Stimulated activated CD8-positive, alpha-beta memory T cell treated with anti-CD3 and anti-CD28 coated beads, Interleukin-2, amount 100 ng/mL, for 1 hour (primary cell): ENCODE data around the gene DCP1B.
A peak's percentile ranks its signal among the peaks of the same experiment; 100 is the strongest.

Source experiments
- DNase-seq, 2 donors: peaks; one replicate each; pipeline ENCODE4 v3.0.0-alpha.2; 2020; ENCODE audit warnings: low read depth in 2 of 2

The DCP1B gene

DNA sequence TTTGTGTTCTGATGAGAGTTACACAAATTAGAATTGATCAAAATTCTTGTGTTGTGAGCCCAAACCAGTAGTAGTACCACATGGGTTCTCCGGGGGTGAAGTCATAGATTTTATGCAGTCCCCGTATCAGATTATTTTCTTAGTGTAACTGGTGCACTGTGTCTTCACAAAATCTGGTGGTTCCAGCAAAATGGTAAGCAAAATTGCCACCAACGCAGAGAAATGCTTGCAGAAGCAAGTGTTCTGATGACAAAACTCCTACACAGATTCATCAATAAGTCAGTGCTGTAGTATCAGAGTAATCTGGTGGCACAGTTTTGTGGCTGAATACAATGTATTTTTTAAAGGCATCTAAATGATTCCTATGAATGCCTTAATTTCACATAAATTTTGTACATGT lies 84.5 kb downstream of the DCP1B start:
- no peak for DNase-seq

DNA sequence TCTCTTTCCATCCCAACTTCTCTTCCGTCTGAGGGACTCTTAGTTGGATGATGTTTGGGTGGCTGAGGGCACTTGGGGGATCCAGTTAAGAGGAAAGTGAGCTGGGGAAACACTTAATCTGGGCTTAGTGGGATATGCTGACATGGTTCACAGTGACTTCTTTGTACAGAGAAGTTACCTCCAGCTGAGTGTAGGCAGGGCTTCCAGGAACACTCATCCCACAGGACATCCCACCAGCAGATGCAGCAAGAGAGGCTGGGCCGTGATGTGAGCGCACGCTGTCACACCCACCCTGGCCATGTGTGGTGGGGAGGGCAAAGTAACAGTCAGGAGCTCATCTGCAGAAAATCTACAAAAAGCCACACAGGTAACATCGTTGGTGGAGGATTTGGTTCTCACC lies 85.0 kb downstream of the DCP1B start:
- DNase-seq = no peak

DNA sequence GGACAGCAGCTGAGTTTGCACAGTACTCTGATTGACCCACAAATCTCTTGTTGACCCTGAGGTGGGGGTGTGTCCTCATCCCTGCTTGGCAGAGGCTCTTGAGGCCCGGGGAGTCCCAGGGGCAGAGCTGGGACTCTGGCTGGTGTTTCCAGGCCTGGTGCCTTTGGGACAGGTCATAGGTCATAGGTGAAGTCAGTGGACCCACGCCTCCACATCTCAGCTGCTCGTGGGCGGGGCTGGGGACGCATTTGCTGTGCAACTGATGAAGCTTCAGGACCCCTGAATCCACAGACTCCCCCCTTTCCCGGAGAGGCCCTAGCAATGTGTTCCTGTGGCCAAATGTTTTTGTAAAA lies 85.4 kb downstream of the DCP1B start:
- no peak for DNase-seq

DNA sequence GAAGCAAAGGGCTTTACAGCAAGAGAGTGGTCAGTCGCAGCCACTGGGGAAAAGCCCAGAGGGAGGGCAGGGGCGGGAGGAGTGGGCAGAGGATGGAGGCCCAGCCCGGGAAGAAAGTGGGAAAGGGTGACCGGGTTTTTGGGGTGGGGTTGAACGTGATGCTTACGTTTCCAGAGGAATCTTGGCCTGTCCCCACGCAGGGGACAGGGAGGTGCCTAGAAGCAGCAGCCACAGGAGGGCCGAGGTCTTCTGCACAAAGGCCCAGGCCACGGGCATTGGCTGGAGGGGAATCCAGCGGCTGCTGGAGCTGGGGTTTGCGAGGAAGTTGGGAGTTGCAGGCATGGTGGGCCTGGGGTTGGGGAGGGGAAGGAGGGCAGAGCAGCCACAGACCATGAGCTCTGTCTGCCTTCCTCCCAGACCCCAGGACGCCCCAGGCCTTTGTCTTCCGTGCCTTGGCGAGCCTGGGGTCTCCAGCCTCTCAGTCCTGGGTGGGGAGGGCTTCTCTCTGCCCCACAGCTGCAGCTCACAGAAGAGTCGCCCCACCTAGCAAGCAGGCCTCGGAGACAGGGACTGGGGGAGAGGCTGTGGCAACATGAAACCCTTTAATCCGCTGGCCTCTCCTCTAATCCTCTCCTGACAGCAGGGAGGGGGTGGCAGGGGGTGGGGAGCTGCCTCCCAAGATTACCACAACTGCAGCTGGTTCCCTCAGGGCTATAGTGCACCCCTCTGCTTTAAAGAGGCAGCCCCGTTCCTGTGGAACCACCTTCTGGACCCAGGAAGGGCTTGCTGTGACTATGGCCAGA lies 86.0 kb downstream of the DCP1B start, which contains the start of gene CACNA2D4:
CACNA2D4 (minus strand) TSS at position 572 of the 803 bp plus-strand sequence; CDS start at position 393, 179 bp downstream.
- DNase-seq = no peak

DNA sequence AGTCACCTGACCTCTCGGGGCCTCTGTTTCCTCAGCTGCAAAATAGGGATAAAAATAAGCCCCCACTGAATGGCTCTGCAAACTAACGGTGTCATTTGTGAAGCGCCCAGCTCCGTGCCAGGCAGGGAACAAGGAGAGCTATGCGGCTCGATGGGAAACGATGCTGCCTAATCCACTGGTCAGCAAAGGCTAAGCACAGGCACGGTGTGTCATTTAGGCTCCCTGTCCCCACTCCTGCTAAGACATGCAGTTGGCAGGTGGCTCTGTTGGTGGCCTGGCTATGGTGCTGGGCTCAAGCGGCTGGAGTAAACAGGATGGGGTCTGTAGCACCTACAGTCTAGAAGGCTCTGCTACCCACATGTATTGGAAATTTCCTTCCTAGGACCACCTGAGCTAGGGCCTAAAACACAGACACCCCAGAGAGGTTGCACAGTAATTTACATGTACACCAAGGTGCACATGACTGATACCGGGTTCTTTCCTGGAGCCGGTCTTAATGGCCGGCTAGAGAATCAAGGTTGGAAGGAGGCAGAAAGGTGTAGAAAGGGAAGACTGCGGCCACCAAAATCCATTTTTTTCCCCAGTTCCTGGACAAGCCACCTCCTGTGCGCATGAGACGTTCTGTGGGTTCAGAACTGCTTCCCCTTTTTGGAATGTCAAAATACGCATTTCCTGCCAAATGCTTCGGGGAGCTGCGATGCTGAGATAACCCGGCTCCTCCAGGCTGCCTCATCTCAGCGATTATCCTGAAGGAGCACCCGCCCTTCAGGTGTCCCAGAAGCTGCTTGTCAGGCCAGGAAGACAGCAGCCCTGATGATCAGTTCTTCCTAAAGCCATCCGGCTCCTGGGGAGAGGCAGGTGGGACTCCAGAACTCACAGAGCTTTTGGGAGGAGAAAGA lies 86.8 kb downstream of the DCP1B start:
- DNase-seq = no peak

DNA sequence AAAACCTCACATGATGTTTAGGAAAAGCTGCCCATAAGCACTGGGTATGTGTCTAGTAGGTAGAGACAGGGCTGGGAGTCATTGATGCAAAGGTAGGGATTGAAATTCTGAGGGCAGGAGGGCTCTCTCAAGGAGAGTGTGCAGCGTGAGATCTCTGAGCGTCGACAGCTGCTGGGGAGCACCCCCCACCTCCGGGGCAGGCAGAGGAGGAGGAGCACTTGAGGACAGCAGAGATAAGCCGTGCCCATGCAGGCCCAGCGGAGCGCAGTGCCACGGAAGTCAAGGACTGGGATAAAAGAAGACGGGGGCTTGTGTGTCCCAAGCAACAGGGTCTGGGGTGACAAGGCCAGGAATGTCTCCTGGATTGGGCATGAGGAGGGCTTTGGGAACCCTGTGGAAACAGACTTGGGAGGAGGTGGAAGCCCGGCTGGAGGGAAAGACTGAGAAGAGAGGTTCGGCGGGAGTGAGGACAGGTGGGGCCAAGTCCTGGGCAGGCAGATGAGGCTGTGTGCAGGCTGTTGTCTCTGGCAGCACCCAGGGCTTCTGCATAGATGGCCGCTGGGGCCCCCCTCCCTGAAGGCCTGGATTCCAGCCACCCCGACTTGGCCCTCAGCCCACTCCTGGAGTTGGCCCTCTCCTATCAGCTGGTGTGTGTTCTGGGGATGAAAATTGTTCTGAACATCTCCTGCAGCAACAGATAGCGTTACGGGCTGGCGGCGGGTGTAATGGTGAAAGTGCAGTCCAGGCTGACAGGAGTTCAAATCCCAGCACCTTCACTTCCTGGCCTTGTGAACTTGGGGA lies 87.7 kb downstream of the DCP1B start:
- no peak for DNase-seq

DNA sequence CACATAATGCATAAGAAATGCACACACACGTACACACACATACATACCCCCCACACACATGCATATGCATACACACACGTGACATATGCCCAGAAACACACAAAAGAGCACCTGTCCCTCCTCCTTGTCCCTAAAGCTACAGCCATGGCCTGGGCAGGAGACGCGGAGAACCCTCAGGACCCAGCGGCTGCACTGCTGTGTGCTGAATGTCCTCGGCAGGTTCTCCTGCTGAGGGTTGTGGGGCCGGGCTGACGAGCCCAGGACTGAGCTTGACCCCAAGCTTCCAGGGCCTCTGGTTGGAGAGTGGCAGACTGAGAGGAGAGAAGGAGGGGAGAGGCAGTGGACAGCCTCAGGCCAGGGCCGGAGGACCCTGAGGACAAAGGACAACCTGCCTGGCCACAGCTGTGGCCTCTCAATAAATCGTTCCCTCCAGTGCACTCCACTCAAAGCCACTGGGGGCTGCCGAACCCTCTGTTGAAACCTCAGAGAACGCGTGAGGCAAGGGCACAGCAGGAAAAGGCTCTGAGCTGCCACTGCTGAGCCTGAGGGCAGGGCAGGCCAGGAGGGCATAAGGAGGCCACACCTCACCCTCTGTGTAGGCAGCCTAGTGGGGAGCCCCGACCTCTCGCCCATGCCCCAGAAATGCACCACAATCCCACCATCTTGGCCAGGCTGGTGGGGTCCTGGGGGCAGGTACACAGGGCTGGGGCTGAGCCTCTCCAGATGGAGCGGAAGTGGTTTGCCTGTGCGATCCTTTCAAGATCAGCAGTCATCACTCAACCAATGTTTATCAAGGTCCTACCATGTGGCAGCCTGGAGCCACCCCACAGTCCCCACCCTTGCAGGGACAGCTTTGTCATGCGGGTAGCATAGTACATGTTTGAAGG lies 88.9 kb downstream of the DCP1B start:
- no peak for DNase-seq

DNA sequence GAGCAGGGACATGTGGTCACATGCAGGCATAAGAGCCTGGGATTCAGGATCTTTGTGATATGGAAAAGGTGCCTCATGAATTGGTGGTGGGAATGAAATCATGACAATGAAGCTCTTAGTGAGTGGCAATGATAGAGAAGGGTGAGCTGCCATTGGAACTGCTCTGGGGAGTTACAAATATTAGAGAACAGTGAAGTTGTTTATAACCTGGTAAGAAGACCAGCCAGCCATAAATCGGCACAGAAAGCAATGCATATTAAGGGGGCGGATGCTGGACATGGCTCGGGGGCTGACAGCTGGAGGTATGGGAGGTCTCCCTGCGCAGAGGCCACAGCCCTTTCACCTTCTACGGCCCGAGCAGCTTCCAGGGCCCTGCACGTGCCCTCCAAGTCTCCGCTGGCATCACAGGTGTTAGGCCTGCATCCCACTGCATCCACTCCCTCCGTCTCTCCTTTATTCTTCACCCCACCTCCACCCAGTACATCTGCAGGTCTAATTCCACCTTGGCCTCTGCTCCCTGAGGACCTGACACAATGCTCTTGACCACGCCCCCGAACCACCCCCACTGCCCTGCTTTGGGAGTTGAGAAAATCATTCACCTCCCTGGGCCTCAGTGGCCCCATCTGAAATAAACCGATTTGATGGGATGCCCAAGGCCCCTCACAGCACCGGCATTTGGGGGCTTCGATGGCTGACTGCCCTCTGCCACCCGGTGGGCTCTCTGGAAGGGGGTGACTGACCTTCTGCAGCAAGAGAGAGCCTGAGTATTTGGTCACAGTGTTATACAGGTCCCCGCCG lies 89.9 kb downstream of the DCP1B start:
- no peak for DNase-seq

DNA sequence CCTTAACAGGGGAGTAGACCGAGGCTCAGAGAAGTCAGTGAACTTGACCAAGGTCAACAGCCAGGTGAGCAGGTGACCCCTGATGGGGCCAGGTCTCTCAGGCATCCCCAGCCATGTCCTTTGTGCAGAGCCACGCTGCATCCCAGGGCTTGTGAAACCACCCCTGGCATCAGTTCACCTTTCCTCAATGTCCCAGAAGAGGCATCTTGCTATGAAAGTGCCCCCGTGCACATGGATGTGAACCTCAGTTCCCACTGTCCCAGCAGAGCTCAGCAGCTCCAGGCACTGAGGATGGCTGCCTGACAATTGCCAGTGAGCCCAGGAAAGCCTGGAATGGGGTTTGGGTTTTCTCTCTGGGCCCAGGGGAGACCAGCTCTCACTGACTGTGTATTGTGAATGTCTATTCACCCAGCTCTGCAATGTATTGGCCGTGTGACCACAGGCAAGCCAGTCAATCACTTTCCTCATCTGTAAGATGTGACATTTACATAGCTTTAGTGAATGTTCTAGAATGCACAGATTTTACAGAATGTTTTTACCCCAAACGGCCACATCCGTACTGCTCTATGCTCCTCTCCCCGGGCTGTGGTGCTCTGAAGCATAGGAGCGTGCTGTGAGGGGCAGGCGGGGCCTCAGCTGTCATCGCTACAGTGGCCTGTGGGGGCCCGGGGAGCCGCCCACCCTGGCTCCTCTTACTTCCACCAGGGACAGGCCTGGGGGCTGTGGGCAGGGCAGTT lies 90.7 kb downstream of the DCP1B start:
- no peak for DNase-seq

DNA sequence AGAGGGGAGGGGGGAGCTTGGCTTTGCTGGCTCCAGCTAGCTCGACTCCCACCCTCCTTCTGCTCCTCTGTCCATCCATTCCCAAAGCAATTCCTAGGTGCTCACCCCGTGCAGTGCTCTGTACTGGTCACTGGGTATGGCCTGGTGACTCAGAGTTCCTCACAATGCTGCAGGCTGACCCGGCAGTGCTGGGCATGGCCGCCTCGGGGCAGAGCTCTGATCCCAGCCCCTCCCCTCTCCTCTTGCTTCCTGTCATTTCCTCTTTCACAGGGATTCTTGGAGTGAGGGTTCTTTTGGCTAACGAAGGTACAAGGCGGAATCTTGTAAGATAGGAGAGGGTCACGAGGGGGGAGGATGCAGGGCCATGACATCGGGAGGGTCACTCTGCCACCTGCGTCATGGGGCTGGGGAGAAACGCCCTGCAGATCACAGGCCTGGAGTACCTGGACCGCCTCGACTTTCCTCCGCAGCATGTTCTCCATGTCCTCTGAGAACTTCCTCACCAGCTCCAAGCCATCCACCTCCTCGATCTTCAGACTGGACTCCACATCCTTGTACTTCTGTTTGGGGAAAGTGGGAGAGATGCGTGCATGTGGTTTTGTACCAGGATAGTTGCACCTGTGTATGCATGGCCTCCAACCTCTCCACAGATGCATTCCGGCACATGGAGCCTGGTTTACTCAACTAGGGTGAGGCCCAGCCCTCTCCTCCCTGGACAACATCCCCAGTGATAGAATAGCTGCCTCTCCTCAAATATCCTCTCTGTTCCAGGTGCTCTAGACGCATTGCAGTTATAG lies 91.5 kb downstream of the DCP1B start:
- DNase-seq = no peak

DNA sequence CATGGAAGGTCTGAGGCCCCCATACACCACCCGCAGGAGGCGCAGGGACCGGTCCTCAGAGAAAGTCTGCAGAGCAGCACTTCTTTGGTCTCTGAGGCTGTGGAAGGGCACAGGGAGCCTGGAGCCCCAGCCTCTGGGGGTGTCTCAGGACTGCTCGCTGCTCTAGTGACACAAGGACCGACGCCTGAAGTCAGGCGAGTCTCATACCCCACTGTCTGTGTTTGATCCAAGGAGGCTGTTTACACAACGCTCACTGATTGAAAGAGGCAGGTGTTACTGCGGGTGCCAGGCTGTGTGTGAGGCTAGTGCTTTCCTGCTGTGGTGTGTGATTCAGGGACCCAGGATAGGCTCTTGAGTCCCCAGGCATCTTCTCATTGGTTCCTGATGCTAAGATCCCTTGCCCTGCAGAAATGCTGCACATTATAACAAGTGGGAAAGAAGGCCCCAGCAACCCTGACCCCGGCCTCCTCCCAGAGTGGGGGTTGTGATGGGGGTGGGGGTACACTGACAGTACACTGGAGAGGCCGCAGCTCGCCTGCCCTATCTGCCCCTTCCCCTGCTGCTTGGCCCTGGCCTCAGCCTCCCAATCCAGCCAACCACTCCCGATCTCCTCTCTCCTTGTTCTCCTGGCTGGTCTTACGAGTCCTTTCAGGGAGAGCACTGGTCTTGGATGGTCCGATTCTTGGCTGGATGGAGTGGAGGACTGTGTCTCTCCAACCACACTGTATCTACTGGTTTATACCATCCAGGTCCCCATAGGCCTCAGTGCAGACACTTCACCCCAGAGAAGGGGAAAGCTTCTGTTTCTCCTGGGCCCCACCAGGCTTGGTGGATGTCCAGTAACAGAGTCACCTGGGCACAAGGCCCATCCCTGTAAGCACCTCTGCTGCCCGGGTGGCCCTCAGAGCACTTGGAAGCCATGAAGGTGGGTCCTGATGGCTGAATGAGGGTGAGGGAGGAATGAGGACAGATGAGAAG lies 92.4 kb downstream of the DCP1B start:
- DNase-seq = no peak

DNA sequence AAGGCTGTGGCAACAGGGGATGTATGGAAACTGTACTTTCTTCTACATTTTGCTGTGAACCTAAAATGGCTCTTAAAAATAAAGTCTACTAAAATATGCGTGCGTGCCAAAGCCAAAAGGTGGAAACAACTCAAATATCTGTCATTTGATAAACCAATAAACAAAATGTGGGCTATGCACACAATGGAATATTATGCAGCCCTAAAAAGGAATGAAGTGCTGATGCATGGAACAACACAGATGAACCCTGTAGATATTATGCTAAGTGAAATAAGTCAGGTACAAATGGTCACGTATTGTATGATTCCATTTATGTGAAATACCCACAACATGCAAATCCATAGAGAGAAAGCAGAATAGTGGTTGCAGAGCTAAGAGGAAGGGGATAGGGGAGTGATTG lies 93.8 kb downstream of the DCP1B start:
- DNase-seq = no peak

DNA sequence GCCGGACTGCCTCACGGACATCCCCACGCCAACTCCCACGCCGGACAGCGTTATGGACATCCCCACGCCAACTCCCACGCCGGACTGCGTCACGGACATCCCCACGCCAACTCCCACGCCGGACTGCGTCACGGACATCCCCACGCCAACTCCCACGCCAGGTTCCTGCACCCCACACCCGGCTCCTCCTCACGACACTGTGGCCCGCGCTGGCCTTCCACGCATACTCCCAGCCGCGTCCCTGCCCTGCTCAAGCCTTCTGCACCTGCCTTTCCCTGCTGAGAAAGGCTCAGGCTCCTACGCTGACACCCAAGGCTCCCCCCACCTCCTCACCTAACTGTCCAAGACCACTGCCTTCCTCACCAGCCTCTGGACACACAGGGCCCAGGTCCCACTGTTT lies 95.5 kb downstream of the DCP1B start:
- no peak for DNase-seq

DNA sequence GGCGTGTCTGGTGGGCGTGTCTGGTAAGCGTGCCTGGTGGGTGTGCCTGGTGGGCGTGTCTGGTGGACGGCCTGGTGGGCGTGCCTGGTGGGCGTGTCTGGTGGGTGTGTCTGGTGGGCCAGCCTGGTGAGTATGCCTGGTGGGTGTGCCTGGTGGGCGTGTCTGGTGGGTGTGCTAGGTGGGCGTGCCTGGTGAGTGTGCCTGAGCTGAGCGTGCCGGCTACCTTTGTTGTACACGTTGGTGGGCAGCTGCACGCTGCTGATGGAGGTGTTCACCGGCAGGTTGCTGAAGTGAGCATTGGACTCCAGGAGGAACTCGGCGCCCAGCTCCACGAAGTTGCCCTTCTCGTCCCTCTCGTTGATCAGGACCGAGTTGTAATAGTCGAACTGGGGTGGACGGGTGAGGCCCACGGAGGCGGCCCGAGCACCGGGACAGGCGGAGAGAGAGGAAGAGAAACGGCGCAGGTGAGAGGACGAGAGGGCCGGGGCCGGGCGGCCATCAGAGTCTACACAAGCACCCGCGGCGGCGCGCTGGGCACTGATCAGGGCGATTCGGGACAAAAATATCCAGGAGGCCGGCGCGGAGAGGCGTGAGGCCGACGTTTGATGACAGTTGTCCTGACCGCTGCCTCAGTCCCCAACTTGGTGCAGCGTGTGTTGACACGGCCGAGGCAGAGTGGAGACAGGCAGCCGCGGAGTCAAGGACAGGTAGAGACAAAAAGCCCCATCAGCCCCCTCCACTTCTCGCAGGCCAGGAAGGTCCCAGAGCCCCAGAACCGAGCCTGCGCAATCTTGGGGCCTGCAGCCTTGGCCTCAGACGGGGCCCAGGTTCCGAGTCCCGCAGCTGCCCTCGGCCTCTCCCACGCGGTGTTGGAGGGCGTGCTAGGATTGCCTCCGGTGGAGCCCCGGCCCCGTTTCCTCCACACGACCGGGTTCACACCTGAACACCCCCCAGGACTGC lies 96.3 kb downstream of the DCP1B start:
- DNase-seq = peak in 1 of 2 donors; percentile 24

DNA sequence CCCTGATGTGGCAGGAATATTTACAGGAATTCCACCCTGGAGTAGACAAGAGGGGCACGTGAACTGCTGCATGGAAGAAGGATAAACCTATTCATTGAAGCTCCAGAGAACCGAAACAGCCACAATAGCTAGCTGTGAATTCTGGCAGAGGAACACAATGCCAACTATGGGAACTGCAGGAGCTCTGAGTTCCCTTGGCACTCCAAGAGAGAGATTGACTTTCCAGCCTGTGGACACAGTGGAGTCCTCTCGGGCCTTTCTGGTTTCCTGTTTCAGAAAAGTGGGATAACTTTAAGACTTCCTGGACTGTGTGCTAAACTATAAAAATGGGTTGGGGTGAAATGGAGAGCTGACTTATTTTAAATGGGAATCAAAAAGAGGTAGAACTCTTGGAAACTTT lies 97.7 kb downstream of the DCP1B start:
- DNase-seq = no peak

DNA sequence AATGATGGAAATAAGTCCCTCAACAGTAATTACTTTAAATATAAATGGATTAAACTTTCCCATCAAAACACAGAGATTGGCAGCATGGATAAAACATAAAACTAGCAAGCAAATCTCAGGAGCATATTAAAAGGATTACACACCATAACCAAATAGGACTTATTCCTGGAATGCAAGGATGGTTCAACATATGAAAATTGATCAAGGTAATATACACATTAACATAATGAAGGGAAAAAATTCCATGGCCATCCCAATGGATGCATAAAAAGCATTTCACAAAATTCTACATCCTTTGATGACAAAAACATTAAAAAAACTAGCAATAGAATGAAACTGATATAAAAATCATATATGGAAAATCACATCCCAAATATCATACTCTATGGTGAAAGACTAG lies 99.4 kb downstream of the DCP1B start:
- DNase-seq = no peak
